Fibroblast of skin of right biceps (primary cell): ENCODE measurements around the gene LRRK1.
A peak's percentile ranks its signal among the peaks of the same experiment; 100 is the strongest.

ENCODE experiments used
- DNase-seq: peaks from one replicate; pipeline ENCODE4 v3.0.0-alpha.2; 2013

The LRRK1 gene

GRCh38 chr15:101026656-101027272, 107.6 kb downstream of the LRRK1 start:
- no peak for DNase-seq

DNA sequence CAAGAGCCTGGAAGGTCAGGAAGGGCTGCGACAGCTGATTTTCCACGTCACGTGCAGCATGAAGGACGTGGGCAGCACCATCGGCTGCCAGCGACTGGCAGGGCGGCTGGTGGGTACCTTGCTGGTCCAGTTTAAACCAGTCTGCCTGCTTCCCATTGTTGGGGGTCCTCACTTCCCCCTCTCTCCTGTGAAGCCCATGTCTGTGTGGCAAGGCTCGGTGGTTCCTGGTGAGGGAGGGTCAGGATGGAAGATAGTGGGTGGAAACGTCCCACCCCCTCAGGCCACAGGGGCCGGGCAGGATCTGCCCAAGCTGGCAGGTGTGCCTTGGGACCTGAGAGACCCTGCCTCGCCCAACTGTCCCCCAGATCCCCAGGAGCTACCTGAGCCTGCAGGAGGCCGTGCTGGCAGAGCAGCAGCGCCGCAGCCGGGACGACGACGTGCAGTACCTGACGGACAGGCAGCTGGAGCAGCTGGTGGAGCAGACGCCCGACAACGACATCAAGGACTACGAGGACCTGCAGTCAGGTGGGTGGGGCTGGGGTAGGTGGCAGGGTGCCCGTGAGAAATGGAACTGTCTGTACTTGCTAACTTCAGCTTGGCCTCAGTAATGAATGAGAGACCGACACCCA, 108.2 kb downstream of the LRRK1 start:
- no peak for DNase-seq

DNA sequence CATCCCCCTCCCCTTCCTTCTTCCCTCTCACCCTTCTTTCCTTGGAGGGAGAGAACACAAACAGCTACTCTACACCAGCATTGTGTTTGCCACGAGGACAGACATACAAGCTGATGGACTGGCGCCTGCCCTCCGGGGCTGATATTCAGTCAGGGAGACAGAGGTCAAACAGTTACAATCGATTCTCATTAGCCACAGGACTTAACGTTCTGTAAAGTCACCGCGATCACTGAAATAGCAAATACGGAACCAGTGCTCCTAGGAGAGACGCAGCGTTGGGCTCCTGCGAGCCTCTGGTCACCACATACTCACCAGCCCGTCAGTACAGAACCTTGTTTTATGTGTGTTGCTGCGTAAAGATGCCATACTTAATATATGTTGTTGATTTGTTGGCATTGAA, 108.8 kb downstream of the LRRK1 start:
- no peak for DNase-seq

DNA sequence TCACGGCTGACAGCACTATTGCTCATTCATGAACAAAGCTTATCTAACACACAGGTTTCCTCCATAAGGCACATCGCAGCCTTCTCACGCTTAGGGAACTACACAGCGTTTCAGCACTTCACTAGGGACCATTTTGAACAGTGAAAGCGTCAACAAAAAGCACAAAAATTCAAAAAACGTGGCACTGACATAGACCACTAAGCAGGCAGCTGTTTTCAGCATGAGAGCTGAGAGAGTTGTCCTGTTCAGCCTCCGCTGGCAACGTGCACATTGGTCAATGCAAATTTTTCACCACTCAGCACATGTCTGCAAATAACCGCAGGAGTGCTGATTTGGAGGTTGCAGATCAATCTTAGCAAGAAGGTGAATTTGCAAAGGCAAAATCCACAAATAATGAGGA, 109.2 kb downstream of the LRRK1 start:
- DNase-seq, result no peak

- no peak for DNase-seq
Observed at GRCh38 chr15:101028772-101029438, 109.7 kb downstream of the LRRK1 start.

- DNase-seq, result no peak
Observed at GRCh38 chr15:101029971-101030661, 111.0 kb downstream of the LRRK1 start.

- DNase-seq, result peak; percentile 15
Observed at GRCh38 chr15:101031213-101031612, 112.1 kb downstream of the LRRK1 start.

GRCh38 chr15:101033801-101034200, 114.6 kb downstream of the LRRK1 start:
- no peak for DNase-seq

- DNase-seq, result no peak
Observed at GRCh38 chr15:101035611-101036010, 116.5 kb downstream of the LRRK1 start.

GRCh38 chr15:101036189-101036588, 117.0 kb downstream of the LRRK1 start:
- DNase-seq, result no peak

DNA sequence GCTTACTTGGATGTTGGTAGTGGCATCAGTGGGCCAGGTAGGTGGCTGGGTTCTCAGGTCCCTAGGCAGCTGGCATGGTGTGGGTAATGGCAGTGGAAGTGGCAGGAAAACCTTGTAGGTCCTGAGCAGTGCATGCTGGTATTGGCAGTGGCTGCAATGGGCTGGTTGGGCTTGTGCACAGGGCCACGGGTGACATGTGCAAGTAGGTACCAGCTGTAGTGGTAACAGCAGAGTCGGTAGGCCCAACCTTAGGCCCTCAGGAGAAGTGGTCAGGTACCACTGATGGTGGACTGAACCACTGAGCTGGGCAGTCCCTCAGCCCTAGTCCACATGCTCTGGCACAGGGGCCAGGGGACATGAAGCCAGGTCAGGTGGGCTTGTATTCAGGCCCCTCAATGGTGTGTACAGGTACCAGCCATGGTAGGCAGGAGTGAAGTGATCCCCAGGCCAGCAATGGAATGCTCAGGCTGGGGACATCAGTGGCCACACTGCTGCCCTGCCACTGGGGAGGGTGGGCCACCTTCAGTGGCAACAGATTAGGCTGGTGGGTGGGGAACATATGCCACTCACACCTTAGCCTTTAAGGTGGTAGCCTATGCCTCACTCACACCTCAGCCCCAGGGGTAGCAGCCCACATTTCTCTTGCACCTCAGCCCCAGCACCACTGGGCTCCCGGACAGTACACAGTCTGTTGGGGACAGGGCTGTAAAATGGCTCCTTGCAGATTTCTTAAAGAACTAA, 118.1 kb downstream of the LRRK1 start:
- no peak for DNase-seq

DNA sequence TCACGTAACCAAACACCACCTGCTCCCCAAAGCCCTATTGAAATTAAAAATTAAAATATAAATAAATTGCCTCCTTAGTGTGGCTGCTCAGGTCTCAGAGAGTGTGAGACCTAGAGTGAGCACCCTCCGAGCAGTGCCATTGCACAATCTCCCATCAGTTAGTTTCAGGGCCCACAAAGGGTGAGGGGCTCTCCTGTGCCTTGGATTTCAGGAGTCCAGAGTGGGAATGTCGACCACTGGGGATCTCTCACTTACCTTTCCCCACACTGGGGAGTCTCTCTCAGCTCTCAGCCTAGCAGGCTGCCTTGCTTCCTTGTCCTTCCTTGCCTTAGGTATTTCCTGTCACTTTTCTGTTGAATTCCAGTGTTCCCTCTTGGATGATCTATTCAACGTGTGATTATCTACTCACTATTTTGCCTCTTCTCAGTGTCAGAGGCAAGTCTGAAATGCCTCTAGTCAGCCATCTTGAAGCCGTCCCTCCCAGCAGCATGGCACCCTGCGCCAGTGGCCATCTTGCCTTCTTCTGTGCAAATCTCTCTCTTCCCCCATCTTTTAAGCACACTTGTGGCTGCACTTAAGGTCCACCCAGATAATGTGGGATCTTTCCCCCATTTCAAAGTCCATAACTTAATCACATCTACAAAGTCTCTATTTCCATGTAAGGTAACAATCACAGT, 119.3 kb downstream of the LRRK1 start:
- DNase-seq, result no peak

DNA sequence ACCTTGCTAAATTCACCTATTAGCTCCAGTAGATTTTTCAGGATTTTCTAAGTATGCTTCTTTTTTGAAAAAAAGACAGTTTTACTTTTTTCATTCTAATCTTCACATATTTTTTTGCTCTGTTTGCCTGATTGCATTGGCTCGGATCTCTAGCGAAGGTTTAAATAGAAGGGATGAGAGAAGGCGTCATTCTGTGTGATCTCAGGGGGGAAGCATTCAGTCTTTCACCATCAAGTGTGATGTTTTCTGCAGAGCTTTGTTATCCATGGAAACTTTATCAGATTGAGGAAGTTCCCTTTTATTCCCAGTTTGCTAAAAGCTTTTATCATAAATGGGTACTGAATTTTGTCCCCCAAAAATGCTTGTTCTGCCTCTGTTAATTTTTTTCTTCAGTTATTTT, 120.3 kb downstream of the LRRK1 start:
- DNase-seq, result peak; percentile 10

- no peak for DNase-seq
Observed at GRCh38 chr15:101042320-101042719, 123.2 kb downstream of the LRRK1 start.

- DNase-seq, result no peak
Observed at GRCh38 chr15:101043011-101043410, 123.9 kb downstream of the LRRK1 start.

DNA sequence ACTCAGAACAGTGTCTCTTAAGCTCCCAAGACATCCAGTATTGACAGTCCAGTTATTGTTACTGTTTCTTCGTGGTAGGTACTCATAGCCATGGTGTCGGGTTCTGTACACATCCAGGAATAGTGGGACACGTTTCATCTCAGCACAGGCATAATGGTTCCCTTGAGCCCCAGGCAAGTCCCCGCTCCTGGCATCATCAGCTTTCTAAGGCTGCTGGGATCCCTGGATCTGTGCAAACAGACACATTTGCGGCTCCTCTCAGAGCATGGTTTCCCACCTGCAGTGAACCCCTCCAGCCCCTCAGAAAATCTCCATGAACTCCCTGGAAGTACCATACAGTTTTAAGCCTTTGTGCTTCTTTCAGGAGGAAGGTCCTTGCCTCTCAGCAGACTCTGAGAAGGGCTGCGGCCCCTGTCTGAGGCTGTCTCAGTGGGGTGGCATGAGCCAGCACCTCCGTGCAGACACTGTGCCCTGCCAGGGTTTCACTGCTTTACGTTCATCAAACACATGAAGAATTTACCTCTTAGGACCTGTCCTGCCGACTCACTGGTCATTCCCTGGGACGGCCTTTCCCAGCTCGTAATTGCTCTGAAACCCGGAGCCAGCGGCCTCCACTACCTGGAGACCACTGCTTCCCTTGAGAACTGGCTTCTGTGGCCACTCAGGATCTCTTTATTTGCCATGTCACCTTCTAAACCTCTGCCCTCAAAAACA, 124.9 kb downstream of the LRRK1 start:
- no peak for DNase-seq

GRCh38 chr15:101044625-101045235, 125.6 kb downstream of the LRRK1 start:
- no peak for DNase-seq

- no peak for DNase-seq
Observed at GRCh38 chr15:101045236-101045646, 126.1 kb downstream of the LRRK1 start.

DNA sequence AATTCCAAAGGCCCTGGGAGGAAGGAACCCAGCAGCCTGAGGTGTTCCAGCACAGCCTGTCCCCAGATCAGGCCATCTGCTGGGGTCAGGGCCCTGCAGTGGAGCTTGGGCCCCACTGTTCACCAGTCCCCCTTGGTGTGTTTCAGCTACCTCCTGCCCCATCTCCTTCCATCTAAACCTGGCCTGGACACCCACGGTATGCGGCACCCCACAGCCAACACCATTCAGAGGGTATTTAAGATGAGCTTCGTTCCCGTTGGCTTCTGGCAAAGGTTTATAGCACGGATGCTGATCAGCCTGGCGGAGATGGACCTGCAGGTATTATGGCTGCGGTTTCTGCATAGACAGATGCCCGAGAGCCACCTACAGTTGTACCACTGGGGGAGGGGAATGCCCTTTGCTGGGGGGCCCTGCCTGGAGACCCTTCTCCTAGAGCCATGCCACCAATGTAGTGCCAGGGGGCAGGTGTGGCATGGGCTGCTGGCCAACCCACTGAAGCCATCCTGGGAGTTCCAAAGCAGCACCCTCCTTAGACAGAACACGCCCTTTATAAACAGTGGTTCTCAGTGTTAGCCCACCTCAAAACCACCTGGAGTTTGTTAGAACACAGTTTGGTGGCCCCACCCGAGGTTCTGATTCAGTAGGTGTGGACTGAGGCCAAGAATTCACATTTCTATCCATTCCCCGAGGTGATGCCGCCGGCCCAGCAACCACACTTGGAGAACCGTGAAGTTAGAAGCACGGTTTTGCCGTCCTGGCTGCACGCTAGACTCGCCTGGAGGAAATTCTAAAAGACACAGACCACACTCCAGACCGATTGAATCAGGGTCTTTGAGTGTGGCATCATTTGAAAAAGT, 126.9 kb downstream of the LRRK1 start:
- no peak for DNase-seq

GRCh38 chr15:101046826-101047225, 127.7 kb downstream of the LRRK1 start:
- DNase-seq, result no peak
